GM12891 (cell line): ENCODE results near the gene CEACAM5.

Source experiments
- PAX5 ChIP-seq: IDR thresholded peaks from 2 replicates; pipeline ENCODE4 v1.6.1; 2011; ENCODE audit warnings: low read length, moderate library complexity, mild to moderate bottlenecking; ENCODE audit not compliant: insufficient read depth, severe bottlenecking
- POLR2A ChIP-seq: IDR thresholded peaks from 2 replicates; pipeline ENCODE4 v1.6.1; 2011; ENCODE audit warnings: low read depth, low read length, control low read depth
- POLR2AphosphoS5 ChIP-seq: IDR thresholded peaks from 2 replicates; pipeline ENCODE4 v1.6.1; 2011; ENCODE audit warnings: low read depth, low read length, control low read depth
- POU2F2 ChIP-seq: IDR thresholded peaks from 2 replicates; pipeline ENCODE4 v1.6.1; 2011; ENCODE audit warnings: low read depth, mild to moderate bottlenecking, control low read depth, low read length, moderate library complexity
- SPI1 ChIP-seq: IDR thresholded peaks from 2 replicates; pipeline ENCODE4 v1.6.1; 2011; ENCODE audit warnings: low read depth, low read length, control low read depth
- TAF1 ChIP-seq: IDR thresholded peaks from 2 replicates; pipeline ENCODE4 v1.6.1; 2011; ENCODE audit warnings: low read depth, low read length, control low read depth

DNA sequence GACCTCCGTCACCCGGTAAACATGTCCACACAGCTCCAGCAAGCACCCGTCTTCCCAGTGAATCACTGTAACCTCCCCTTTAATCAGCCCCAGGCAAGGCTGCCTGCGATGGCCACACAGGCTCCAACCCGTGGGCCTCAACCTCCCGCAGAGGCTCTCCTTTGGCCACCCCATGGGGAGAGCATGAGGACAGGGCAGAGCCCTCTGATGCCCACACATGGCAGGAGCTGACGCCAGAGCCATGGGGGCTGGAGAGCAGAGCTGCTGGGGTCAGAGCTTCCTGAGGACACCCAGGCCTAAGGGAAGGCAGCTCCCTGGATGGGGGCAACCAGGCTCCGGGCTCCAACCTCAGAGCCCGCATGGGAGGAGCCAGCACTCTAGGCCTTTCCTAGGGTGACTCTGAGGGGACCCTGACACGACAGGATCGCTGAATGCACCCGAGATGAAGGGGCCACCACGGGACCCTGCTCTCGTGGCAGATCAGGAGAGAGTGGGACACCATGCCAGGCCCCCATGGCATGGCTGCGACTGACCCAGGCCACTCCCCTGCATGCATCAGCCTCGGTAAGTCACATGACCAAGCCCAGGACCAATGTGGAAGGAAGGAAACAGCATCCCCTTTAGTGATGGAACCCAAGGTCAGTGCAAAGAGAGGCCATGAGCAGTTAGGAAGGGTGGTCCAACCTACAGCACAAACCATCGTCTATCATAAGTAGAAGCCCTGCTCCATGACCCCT, 9.0 kb upstream of the CEACAM5 start:
- TF ChIP-seq POLR2A (no peak), TAF1 (no peak), SPI1 (no peak), POLR2AphosphoS5 (no peak), POU2F2 (no peak), PAX5 (no peak)
